H9 (cell line): ENCODE results near the gene MT1H. TPM values are rescaled to one million over a fixed set of nuclear protein-coding genes. Genes with fewer than 3 reads are reported as not detected.

ENCODE experiments used
- DNase-seq: peaks from one replicate; pipeline ENCODE4 v3.0.0-alpha.2; 2017
- H2AFZ ChIP-seq: one replicate; pipeline ENCODE4 v1.6.1; 2013; ENCODE audit warnings: mild to moderate bottlenecking, low read length, control low read depth, moderate library complexity
- H2AK5ac ChIP-seq: 2 replicates; pipeline ENCODE4 v1.6.1; 2013; ENCODE audit warnings: low read length, control low read depth, mixed read lengths; ENCODE audit not compliant: insufficient read length
- H2BK120ac ChIP-seq: one replicate; pipeline ENCODE4 v1.6.1; 2013; ENCODE audit warnings: low read depth, mild to moderate bottlenecking, low read length, control low read depth, inconsistent platforms; ENCODE audit not compliant: poor library complexity, severe bottlenecking
- H2BK12ac ChIP-seq: 2 replicates; pipeline ENCODE4 v1.6.1; 2013; ENCODE audit warnings: low read length, control low read depth, mixed read lengths, low read depth; ENCODE audit not compliant: insufficient read length
- H2BK15ac ChIP-seq: 2 replicates; pipeline ENCODE4 v1.6.1; 2013; ENCODE audit warnings: low read depth, low read length, control low read depth
- H2BK20ac ChIP-seq: one replicate; pipeline ENCODE4 v1.6.1; 2013; ENCODE audit warnings: low read depth, mild to moderate bottlenecking, low read length, control low read depth, inconsistent platforms; ENCODE audit not compliant: poor library complexity, severe bottlenecking
- H2BK5ac ChIP-seq: 2 replicates; pipeline ENCODE4 v1.6.1; 2013; ENCODE audit warnings: low read length, control low read depth, mixed read lengths; ENCODE audit not compliant: insufficient read length
- H3K14ac ChIP-seq: 2 replicates; pipeline ENCODE4 v1.6.1; 2013; ENCODE audit warnings: low read length, control low read depth; ENCODE audit not compliant: insufficient read depth
- H3K18ac ChIP-seq: 2 replicates; pipeline ENCODE4 v1.6.1; 2013; ENCODE audit warnings: low read depth, mild to moderate bottlenecking, mixed read lengths, low read length, control low read depth; ENCODE audit not compliant: insufficient read length
- H3K23ac ChIP-seq: 2 replicates; pipeline ENCODE4 v1.6.1; 2013; ENCODE audit warnings: low read length, control low read depth, mixed read lengths, low read depth; ENCODE audit not compliant: insufficient read length
- H3K23me2 ChIP-seq: 2 replicates; pipeline ENCODE4 v1.6.1; 2013; ENCODE audit warnings: low read depth, mild to moderate bottlenecking, mixed read lengths, low read length, control low read depth; ENCODE audit not compliant: insufficient read length, poor library complexity, severe bottlenecking
- H3K27ac ChIP-seq: 2 replicates; pipeline ENCODE4 v1.5.1; 2013; ENCODE audit warnings: low read length, control low read depth, mixed read lengths, low read depth; ENCODE audit not compliant: insufficient read length
- H3K27me3 ChIP-seq: 2 replicates; pipeline ENCODE4 v1.6.1; 2013; ENCODE audit warnings: low read length, control low read depth, inconsistent platforms; ENCODE audit not compliant: insufficient read depth
- H3K4ac ChIP-seq: 2 replicates; pipeline ENCODE4 v1.6.1; 2013; ENCODE audit warnings: low read depth, mild to moderate bottlenecking, control low read depth, inconsistent platforms, low read length, moderate library complexity
- H3K4me1 ChIP-seq: 2 replicates; pipeline ENCODE4 v1.6.1; 2013; ENCODE audit warnings: low read length, control low read depth, inconsistent platforms; ENCODE audit not compliant: insufficient read depth
- H3K4me2 ChIP-seq: 2 replicates; pipeline ENCODE4 v1.6.1; 2013; ENCODE audit warnings: low read length, control low read depth, mixed read lengths; ENCODE audit not compliant: insufficient read length, insufficient read depth
- H3K56ac ChIP-seq: 2 replicates; pipeline ENCODE4 v1.6.1; 2013; ENCODE audit warnings: low read depth, mild to moderate bottlenecking, mixed read lengths, low read length, control low read depth; ENCODE audit not compliant: insufficient read length
- H3K79me1 ChIP-seq: 2 replicates; pipeline ENCODE4 v1.6.1; 2013; ENCODE audit warnings: low read depth, mild to moderate bottlenecking, moderate library complexity, low read length, control low read depth, inconsistent platforms; ENCODE audit not compliant: insufficient read depth, poor library complexity, severe bottlenecking
- H3K79me2 ChIP-seq: 2 replicates; pipeline ENCODE4 v1.6.1; 2013; ENCODE audit warnings: low read length, control low read depth, inconsistent platforms; ENCODE audit not compliant: insufficient read depth
- H3K9ac ChIP-seq: 2 replicates; pipeline ENCODE4 v1.6.1; 2013; ENCODE audit warnings: low read length, control low read depth, mixed read lengths; ENCODE audit not compliant: insufficient read length; ENCODE audit errors: extremely low read depth
- H3K9me3 ChIP-seq: one replicate; pipeline ENCODE4 v1.6.1; 2013; ENCODE audit warnings: low read depth, low read length, inconsistent platforms; ENCODE audit not compliant: control insufficient read depth
- H3T11ph ChIP-seq: one replicate; pipeline ENCODE4 v1.6.1; 2013; ENCODE audit warnings: mild to moderate bottlenecking, low read length, control low read depth, inconsistent platforms
- H4K20me1 ChIP-seq: one replicate; pipeline ENCODE4 v1.6.1; 2013; ENCODE audit not compliant: control insufficient read depth, insufficient read length, insufficient read depth
- H4K5ac ChIP-seq: 2 replicates; pipeline ENCODE4 v1.6.1; 2013; ENCODE audit warnings: low read depth, mild to moderate bottlenecking, mixed read lengths, low read length, control low read depth; ENCODE audit not compliant: insufficient read length
- H4K8ac ChIP-seq: replicated peaks from 2 replicates; pipeline ENCODE4 v1.6.1; 2013; ENCODE audit warnings: low read length, control low read depth, mixed read lengths, low read depth; ENCODE audit not compliant: insufficient read length
- H4K91ac ChIP-seq: 2 replicates; pipeline ENCODE4 v1.6.1; 2013; ENCODE audit warnings: low read depth, mild to moderate bottlenecking, moderate library complexity, mixed read lengths, low read length, control low read depth; ENCODE audit not compliant: insufficient read length
- H3K27ac Mint-ChIP-seq, 3 experiments: 2 replicates in 2 of 3; 3 replicates in 1 of 3; pipeline ENCODE4 v1.8.0; 2020 to 2021; ENCODE audit warnings: mixed read lengths in 3 of 3, mild to moderate bottlenecking in 1 of 3, moderate library complexity in 1 of 3
- H3K27me3 Mint-ChIP-seq: 2 replicates; pipeline ENCODE4 v1.8.0; 2021; ENCODE audit warnings: low read depth, mild to moderate bottlenecking, moderate library complexity, mixed read lengths
- H3K36me3 Mint-ChIP-seq, 3 experiments: 2 replicates in 2 of 3; 3 replicates in 1 of 3; pipeline ENCODE4 v1.8.0; 2020 to 2021; ENCODE audit warnings: low read depth in 3 of 3, mixed read lengths in 3 of 3; ENCODE audit not compliant: insufficient read depth in 1 of 3
- H3K4me1 Mint-ChIP-seq, 2 experiments: 2 replicates each; pipeline ENCODE4 v1.8.0; 2020; ENCODE audit warnings: mixed read lengths in 2 of 2
- H3K4me3 Mint-ChIP-seq, 2 experiments: 2 replicates in 1 of 2; 3 replicates in 1 of 2; pipeline ENCODE4 v1.8.0; 2020 to 2021; ENCODE audit warnings: mild to moderate bottlenecking in 2 of 2, mixed read lengths in 2 of 2, moderate library complexity in 1 of 2
- H3K9me3 Mint-ChIP-seq, 2 experiments: 2 replicates in 1 of 2; 3 replicates in 1 of 2; pipeline ENCODE4 v1.8.0; 2020; ENCODE audit warnings: mild to moderate bottlenecking in 2 of 2, mixed read lengths in 2 of 2, moderate library complexity in 1 of 2
- CTCF ChIP-seq: fragments of 200-600 bp; sonication (generic); conservative IDR thresholded peaks from 3 replicates; pipeline ENCODE4 v1.8.0; 2021; ENCODE audit warnings: antibody characterized with exemption, mild to moderate bottlenecking
- WGBS: extraction: QIAGEN DNeasy Blood & Tissue Kit; methylation state at CpG from one replicate; pipeline ENCODE4 v1.1.7; 2013; ENCODE audit warnings: missing lambda C conversion rate, low lambda C conversion rate, mixed read lengths; ENCODE audit not compliant: insufficient read length; ENCODE audit errors: extremely low coverage; 5-methylcytosine and 5-hydroxymethylcytosine counted together
- total RNA-seq: library from RNA; stranded (reverse); gene quantifications from 2 replicates; pipeline ENCODE4 v1.2.1, GENCODE V29; 2021

Gene MT1H
- total RNA-seq, 1 experiment from 2014 or later: 12.5 TPM

DNA sequence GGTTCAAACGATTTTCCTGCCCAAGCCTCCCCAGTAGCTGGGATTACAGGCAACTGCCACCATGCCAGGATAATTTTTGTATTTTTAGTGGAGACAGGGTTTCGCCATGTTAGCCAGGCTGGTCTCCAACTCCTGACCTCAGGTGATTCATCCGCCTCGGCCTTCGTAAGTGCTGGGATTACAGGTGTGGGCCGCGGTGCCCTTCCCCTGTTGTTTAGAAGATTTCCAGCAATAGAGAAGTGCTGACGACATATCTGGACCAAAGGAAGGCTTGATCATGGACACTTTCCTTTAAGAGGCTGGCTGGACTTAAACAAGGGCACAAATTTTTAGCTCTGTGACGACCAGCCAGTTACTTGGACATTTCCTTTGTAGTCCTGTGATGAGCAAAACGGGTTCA lies 38.4 kb upstream of the MT1H start:
- no peak for DNase-seq
- Histone ChIP-seq H3K4ac (no peak overlapping the region), H3K18ac (no peak overlapping the region), H2BK12ac (no peak overlapping the region), H2BK120ac (no peak overlapping the region), H3K27ac (no peak overlapping the region), H2BK5ac (no peak overlapping the region), H3K9me3 (no peaks in the 10 kb centered on the region), H4K91ac (no peak overlapping the region), H4K8ac (no peak overlapping the region), H3T11ph (no peak overlapping the region), H3K14ac (no peak overlapping the region), H2AFZ (no peak overlapping the region), H3K79me2 (no peaks in the 10 kb centered on the region), H2AK5ac (no peak overlapping the region), H3K23me2 (peaks cover 7% of the 10 kb centered on the region), H3K27me3 (peaks cover 88% of the 10 kb centered on the region), H4K20me1 (no peaks in the 10 kb centered on the region), H3K4me1 (no peaks in the 10 kb centered on the region; the same call in 1 of the 2 replicates), H3K4me2 (no peak overlapping the region), H3K79me1 (no peaks in the 10 kb centered on the region), H3K9ac (no peak overlapping the region), H3K56ac (no peak overlapping the region), H4K5ac (no peak overlapping the region), H2BK20ac (no peak overlapping the region), H2BK15ac (no peak overlapping the region), H3K23ac (no peak overlapping the region)
- Mint-ChIP-seq H3K27me3 (peaks cover 99% of the 10 kb centered on the region), H3K36me3 (no peaks in the 10 kb centered on the region), H3K4me3 (peak overlapping the region in 1 of 2 experiments; percentile 79; a peak in 1 of 5 replicates), H3K9me3 (peaks cover 0 to 12% of the 10 kb centered on the region in 2 experiments; a peak in 2 of 5 replicates), H3K4me1 (peaks cover 19 to 33% of the 10 kb centered on the region in 2 experiments), H3K27ac (no peak overlapping the region)
- no CpG with 5 or more reads among the region's 10 CpGs for WGBS
- TF ChIP-seq CTCF: no peak
